A549 treated with Mapracorat at 1 μM for 4 hours (cell line): Measurements from ENCODE around the gene HS3ST1. TPM values are rescaled to one million over a fixed set of nuclear protein-coding genes. Genes with fewer than 3 reads are reported as not detected.

Experiments
- total RNA-seq: library from RNA; stranded (reverse); fragments of 200-300 nt; extraction: Qiagen RNA extraction; gene quantifications from 5 replicates; pipeline ENCODE4 v1.2.3, GENCODE V29; 2022

HS3ST1 gene
- total RNA-seq = 0.14 to 0.69 TPM (median 0.37 TPM) in 5 replicates

DNA sequence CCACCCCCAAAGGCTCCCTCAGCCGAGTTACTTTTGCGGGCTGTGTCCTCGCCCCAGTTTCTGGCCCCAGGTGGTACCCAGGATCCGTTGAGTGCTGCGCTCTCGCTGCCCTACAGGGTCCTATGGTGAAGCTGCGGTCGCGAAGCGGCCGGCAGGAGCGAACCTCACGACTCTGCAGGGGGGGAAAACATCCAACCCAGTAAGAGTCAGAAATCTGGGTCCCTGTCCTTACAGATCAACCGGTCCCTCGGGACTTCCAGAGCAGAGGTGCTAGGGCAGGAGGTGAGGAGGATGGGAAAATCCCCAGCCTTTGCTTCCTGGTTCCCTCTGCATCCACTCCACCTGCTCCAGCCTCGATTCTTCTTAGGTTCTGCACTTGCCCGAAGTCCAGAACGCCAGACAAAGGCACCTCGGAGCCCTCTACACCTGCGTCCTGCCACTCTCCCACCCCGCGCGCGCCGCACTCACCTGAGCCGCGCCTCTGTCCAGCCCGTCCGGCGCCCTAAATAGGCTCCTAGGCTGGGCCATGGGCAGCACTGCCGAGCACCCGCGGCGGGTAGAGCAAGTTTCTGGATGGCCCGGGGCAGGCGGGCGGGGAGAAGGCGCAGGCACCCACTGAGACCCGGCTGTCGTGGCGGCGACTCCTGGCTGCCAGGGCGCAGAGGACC is at the start of gene HS3ST1:
HS3ST1 (minus strand) TSS at position 664 of the 668 bp plus-strand sequence. CDS start 28,889 bp downstream, outside the sequence.

